GM12875 (cell line): ENCODE data around the gene BTBD7.
"Not testable (repeated sequence)": the region's sequence is repeated elsewhere in the genome, so short reads cannot be mapped to it uniquely, and the experiment has no call there.

Experiments used
- H3K4me3 ChIP-seq: one replicate; pipeline ENCODE4 v1.5.1; 2011; ENCODE audit warnings: low read depth, low read length, control low read depth
- CTCF ChIP-seq: IDR thresholded peaks from 2 replicates; pipeline ENCODE4 v1.5.1; 2011; ENCODE audit warnings: low read depth, mild to moderate bottlenecking, control low read depth, inconsistent platforms, low read length, moderate library complexity, borderline replicate concordance; ENCODE audit not compliant: insufficient read depth

BTBD7 gene

GRCh38 chr14:93249128-93249831 is 83.6 kb downstream of the BTBD7 start:
- TF ChIP-seq CTCF, result no peak
- no peak overlapping the region for H3K4me3 ChIP-seq

- no peak for TF ChIP-seq CTCF
- no peak overlapping the region for H3K4me3 ChIP-seq
Observed at GRCh38 chr14:93246534-93246933, 86.3 kb downstream of the BTBD7 start.

GRCh38 chr14:93245764-93246420 is 86.9 kb downstream of the BTBD7 start:
- H3K4me3 ChIP-seq, result no peak overlapping the region

GRCh38 chr14:93240678-93241000 is 92.2 kb downstream of the BTBD7 start:
- TF ChIP-seq CTCF, result no peak
- no peak overlapping the region for H3K4me3 ChIP-seq

More at GRCh38 chr14:93245764-93246420, 86.9 kb downstream of the BTBD7 start:
- TF ChIP-seq CTCF, result no peak

GRCh38 chr14:93239869-93240677 is 92.8 kb downstream of the BTBD7 start:
- TF ChIP-seq CTCF, result no peak
- H3K4me3 ChIP-seq, result no peak overlapping the region

GRCh38 chr14:93234798-93235197 is 98.0 kb downstream of the BTBD7 start:
- no peak overlapping the region for H3K4me3 ChIP-seq

GRCh38 chr14:93233078-93233477 is 99.8 kb downstream of the BTBD7 start:
- H3K4me3 ChIP-seq, result not testable (repeated sequence)

More at GRCh38 chr14:93234798-93235197, 98.0 kb downstream of the BTBD7 start:
- no peak for TF ChIP-seq CTCF
